ENCODE results near the gene SAP25.
"Not testable (repeated sequence)": the region's sequence is repeated elsewhere in the genome, so short reads cannot be mapped to it uniquely, and the experiment has no call there.

The SAP25 gene

GRCh38 chr7:100544967-100545359, 28.7 kb downstream of the SAP25 start:
- no peak for DNase-seq
- intact Hi-C loops (cut with DNase I): loop anchor here (5.0 kb wide), 1 partner anchor 68 kb away; the partner anchor contains the start of gene TSC22D4

GRCh38 chr7:100544386-100544785, 29.3 kb downstream of the SAP25 start:
- DNase-seq: no peak
- intact Hi-C loops (cut with DNase I): loop anchor here (5.0 kb wide), 1 partner anchor 67 kb away; the partner anchor contains the start of gene TSC22D4

DNA sequence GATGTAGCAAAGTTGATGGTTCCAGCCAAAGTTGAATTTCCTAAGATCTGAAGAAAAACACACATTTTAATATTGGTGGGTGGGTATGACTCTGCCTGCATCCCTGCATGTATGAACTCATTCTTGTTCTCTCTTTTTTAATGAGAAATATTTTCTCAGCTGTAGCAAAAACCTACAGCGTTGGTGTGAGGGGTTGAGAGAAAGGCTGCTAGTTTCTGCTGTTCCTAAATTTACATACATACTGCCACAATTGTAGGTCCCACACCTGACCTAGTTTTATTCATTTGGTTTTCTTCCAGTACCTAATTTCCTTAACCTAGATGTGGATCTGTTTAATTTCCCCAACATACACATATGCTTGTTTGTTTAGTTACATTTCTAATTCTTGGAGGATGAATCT, 30.1 kb downstream of the SAP25 start:
- peak in 4 of 42 donors; percentile 34 to 60 (median 52) for DNase-seq
- intact Hi-C loops (cut with DNase I): loop anchor here (5.0 kb wide), 1 partner anchor 66 kb away; the partner anchor contains the start of gene TSC22D4

DNA sequence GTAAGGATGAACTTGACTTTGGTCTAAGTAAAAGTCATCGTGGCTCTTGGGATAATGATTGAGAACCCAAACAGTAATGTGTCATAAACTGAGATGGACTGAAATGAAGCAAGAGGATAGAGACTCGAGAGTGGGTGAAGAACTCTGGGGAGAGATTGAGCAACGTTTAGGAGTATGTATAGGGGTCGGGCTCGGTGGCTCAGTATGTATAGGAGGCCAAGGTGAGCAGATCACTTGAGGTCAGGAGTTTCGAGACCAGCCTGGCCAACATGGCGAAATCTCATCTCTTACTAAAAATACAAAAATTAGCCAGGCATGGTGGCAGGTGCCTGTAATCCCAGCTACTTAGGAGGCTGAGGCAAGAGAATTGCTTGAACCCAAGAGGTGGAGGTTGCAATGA, 32.4 kb downstream of the SAP25 start:
- not testable (repeated sequence) for DNase-seq
- intact Hi-C loops (cut with DNase I): loop anchor here (5.0 kb wide), 1 partner anchor 64 kb away; the partner anchor contains the start of gene TSC22D4

DNA sequence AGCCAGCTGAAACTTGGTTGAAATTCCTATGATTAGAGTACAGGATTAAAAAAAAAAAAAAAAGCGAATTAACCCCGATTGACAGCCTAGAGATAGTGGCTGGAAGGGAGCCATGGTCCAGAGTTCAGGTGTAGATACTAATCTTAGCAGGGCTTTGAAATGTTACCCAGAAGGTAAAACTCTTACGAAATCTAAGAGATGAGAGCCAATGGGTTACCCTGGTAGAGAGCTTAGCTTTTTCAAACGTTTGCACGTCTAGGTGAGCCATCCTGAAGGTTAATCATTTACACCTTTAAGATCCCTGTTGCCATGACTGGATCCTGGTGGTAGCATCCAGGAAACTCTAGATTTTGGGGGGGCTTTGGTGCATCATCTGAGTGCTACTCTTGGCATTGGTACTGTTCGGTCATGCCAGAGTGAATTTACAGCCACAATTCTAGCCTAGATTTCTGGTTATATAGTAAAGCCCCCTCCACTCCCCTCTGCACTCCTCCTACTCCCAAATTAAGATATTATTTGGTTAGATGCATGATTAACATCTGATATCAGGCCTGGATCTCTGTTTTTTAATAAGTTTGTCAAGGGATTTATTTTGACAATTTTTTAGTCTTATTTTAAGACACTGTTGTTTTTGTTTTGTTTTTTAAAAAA, 33.5 kb downstream of the SAP25 start:
- no peak for DNase-seq
- intact Hi-C loops (cut with DNase I): loop anchor here (5.0 kb wide), 1 partner anchor 63 kb away; the partner anchor contains the start of gene TSC22D4

DNA sequence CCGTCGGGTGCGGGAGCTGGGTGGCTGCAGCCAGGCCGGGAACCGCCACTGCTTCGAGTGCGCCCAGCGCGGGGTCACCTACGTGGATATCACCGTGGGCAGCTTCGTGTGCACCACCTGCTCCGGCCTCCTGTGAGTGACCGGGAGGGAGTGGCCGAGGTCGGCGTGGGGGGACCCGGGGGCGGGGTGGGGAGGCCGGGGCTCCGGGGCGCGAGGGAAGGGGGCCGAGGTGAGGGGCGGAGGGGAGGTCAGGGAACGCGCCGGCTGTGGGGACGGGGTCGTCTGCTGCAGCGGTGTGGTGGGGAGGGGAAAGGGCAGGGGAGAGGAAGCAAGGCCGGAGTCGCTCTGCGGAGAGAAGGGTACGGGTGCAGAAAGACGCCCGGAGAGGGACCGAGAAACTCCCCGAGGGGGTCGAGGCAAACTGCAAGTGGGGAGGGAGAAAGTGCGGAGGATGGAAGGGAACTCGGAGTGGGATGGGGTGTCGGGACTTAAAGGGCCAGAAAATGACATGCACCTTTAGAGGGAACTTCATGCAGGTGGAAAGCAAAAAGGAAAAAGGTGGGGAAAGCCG, 34.2 kb downstream of the SAP25 start:
- peak in 2 of 42 donors; percentile 14 to 27 for DNase-seq
- intact Hi-C loops (cut with DNase I): loop anchor here (5.0 kb wide), 1 partner anchor 62 kb away; the partner anchor contains the start of gene TSC22D4

DNA sequence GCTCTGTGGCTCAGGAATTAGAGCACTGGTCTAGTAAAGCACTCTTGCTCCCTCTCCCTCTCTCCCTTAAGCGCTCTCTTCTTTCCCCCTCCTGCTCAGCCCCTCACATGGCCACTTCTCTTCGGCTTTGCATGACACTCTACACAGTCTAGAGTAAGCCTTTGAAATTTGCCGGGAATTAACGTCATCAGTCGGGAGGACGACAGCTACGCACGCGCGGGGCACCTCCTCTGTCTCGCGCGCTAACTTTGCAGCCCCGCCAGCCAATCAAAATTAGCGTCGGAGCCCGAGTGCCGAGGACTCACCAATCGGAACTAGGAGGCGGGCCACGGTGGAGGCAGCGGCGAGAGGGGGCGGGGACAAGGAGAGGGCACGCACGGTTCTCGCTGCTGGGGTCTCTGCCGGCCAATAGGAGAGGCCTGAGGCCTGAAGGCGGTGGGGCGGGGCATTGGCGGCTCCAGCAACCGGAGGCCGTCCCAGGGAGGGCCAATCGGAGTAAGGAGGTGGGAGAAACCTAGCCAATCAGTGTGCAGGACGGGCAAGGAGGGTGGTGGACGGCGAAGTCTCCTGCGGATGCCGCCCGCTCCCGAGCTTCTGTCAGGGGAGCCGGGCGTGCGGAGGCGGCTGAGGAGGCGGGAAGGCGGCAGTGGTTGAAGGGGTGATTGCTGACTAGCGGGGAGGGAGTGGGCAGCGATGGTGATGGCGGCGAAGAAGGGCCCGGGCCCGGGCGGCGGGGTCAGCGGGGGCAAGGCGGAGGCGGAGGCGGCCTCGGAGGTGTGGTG, 34.9 kb downstream of the SAP25 start, which contains the start of gene AGFG2:
Gene AGFG2, plus strand, starts transcription at position 550 of the 782 bp plus-strand sequence. Its CDS starts 144 bp downstream, at position 694.
- DNase-seq: peak; percentile 100
- intact Hi-C loops (cut with DNase I): no loop called here

- no peak for DNase-seq
- intact Hi-C loops (cut with DNase I): no loop called here
These were observed 35.4 kb downstream of the SAP25 start for GRCh38 chr7:100538348-100538653.

DNA sequence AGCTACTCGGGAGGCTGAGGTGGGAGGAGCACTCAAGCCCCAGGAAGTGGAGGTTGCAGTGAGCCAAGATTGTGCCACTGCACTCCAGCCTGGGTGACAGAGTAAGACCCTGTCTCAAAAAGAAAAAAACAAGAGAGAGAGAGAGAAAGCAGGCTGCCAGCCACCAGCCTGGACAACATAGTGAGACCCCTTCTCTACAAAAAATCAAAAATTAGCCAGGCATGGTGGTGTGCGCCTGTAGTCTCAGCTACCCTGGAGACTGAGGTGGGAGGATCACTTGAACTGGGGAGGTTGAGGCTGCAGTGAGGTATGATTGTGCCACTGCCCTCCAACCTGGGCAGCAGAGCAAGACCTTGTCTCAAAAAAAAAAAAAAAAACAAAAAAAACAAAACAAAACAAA, 37.0 kb downstream of the SAP25 start:
- intact Hi-C loops (cut with DNase I); DNase-seq: not testable (repeated sequence)

GRCh38 chr7:100535982-100536381, 37.7 kb downstream of the SAP25 start:
- intact Hi-C loops (cut with DNase I); DNase-seq: not testable (repeated sequence)

GRCh38 chr7:100532165-100533022, 41.3 kb downstream of the SAP25 start:
- DNase-seq: no peak
- intact Hi-C loops (cut with DNase I): no loop called here

- intact Hi-C loops (cut with DNase I); DNase-seq: not testable (repeated sequence)
These were observed 45.4 kb downstream of the SAP25 start for GRCh38 chr7:100528108-100528866.

DNA sequence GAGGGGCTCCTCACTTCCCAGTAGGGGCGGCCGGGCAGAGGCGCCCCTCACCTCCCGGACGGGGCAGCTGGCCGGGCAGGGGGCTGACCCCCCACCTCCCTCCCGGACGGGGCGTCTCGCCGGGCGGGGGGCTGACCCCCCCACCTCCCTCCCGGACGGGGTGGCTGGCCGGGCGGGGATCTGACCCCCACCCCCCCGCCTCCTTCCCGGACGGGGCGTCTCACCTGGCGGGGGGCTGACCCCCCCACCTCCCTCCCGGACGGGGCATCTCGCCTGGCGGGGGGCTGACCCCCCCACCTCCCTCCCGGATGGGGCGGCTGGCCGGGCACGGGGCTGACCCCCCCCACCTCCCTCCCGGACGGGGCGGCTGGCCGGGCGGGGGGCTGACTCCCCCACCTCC, 50.5 kb downstream of the SAP25 start:
- intact Hi-C loops (cut with DNase I); DNase-seq: not testable (repeated sequence)
